Measurements from ENCODE around the gene TCAP. TPM values are rescaled to one million over a fixed set of nuclear protein-coding genes. Genes with fewer than 3 reads are reported as not detected.

Gene TCAP
- total RNA-seq, 1 experiment from 2014 or later, result 1.6 TPM

- intact Hi-C loops (cut with micrococcal nuclease; ENCODE audit: unreplicated experiment), result no loop called here
- BruUV-seq (replicated peaks), result no TSS peak
Measured at GRCh38 chr17:39633570-39634183, 31.5 kb upstream of the TCAP start.

DNA sequence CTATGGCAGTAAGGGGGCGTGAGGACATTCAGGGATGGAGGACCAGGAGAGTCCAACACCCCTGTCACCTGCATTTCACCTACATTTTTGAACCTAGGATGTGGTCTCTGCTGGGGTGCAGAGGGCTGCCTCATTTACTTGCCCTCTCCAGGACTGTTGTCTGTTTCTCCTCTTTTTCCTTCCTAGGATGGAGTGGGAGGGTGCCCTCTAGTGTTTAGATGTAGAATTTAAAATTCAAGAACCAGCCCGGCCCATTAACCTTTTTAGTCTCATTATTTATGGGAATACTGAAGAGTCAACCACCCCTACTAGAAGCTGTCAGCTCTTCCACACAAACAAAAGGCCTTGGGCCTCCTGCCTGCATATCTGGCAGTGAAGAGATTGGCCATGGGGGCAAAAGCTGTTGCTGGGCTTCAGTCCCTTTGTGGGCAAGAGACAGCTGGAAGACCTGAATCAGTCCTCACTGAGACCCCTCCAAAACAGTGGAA is 30.7 kb upstream of the TCAP start:
- TF ChIP-seq TCF7L2 (IDR thresholded peaks at IDR 0.05; ENCODE audit: low read depth, low read length), result no peak
- peak; percentile 80 for TF ChIP-seq CTCF (IDR thresholded peaks at IDR 0.05)
- no peak for TF ChIP-seq POLR2AphosphoS5 (IDR thresholded peaks at IDR 0.05; ENCODE audit: low read depth, low read length)
- ChIA-PET CTCF (interaction anchor here (1.1 to 1.6 kb wide), 2 partner anchors 13 to 32 kb away, joined by 3 to 4 read pairs; no protein-coding TSS in a partner anchor), POLR2A (no interaction called here)
- BruUV-seq (replicated peaks), result no TSS peak
- peak overlapping the region; percentile 75 for H3K27ac ChIP-seq (ENCODE audit: low read length)
- DNase-seq (ENCODE audit: low read depth, low spot score) (no peak), ATAC-seq (no peak)
- no peaks in the 10 kb centered on the region for H3K9me3 ChIP-seq (ENCODE audit: control insufficient read depth, insufficient read depth, low read depth, low read length)
- peaks cover 55% of the 10 kb centered on the region for H3K4me1 ChIP-seq (ENCODE audit: control insufficient read depth, insufficient read depth, low read length)
- H3K27me3 ChIP-seq (ENCODE audit: control insufficient read depth, insufficient read depth, low read length), result no peaks in the 10 kb centered on the region
- H3K4me3 ChIP-seq (ENCODE audit: low read depth in 2 of 2, low read length in 2 of 2), result no peak overlapping the region
- intact Hi-C loops (cut with micrococcal nuclease; ENCODE audit: unreplicated experiment), result no loop called here
- H3K36me3 ChIP-seq (ENCODE audit: control insufficient read depth, insufficient read depth, low read length), result peaks cover 3% of the 10 kb centered on the region; the same call in 1 of the 2 replicates
- in situ Hi-C loops (cut with HindIII; ENCODE audit: low pct_unique_long_range_greater_than_20kb, low sequenced_read_pairs), result no loop called here

More at GRCh38 chr17:39633570-39634183, 31.5 kb upstream of the TCAP start:
- H3K4me1 ChIP-seq (ENCODE audit: control insufficient read depth, insufficient read depth, low read length), result peaks cover 49% of the 10 kb centered on the region
- peak overlapping the region; percentile 75 for H3K27ac ChIP-seq (ENCODE audit: low read length)
- in situ Hi-C loops (cut with HindIII; ENCODE audit: low pct_unique_long_range_greater_than_20kb, low sequenced_read_pairs), result no loop called here
- no peaks in the 10 kb centered on the region for H3K9me3 ChIP-seq (ENCODE audit: control insufficient read depth, insufficient read depth, low read depth, low read length)
- no peak overlapping the region for H3K4me3 ChIP-seq (ENCODE audit: low read depth in 2 of 2, low read length in 2 of 2)
- DNase-seq (ENCODE audit: low read depth, low spot score) (no peak), ATAC-seq (no peak)
- ChIA-PET POLR2A (interaction anchor here (0.6 kb wide), 1 partner anchor 34 kb away, joined by 3 read pairs; no protein-coding TSS in a partner anchor), CTCF (interaction anchor here (0.5 to 1.8 kb wide), 4 partner anchors 12 to 32 kb away, joined by 4 to 12 read pairs (median 8); no protein-coding TSS in a partner anchor)
- H3K36me3 ChIP-seq (ENCODE audit: control insufficient read depth, insufficient read depth, low read length), result peaks cover 3% of the 10 kb centered on the region; the same call in 1 of the 2 replicates
- TF ChIP-seq CTCF (IDR thresholded peaks at IDR 0.05) (no peak), POLR2AphosphoS5 (IDR thresholded peaks at IDR 0.05; ENCODE audit: low read depth, low read length) (no peak), TCF7L2 (IDR thresholded peaks at IDR 0.05; ENCODE audit: low read depth, low read length) (no peak), SIN3A (IDR thresholded peaks at IDR 0.05; ENCODE audit: borderline replicate concordance, insufficient read depth, low read depth, low read length) (no peak)
- TF ChIP-seq, protein P1, sequence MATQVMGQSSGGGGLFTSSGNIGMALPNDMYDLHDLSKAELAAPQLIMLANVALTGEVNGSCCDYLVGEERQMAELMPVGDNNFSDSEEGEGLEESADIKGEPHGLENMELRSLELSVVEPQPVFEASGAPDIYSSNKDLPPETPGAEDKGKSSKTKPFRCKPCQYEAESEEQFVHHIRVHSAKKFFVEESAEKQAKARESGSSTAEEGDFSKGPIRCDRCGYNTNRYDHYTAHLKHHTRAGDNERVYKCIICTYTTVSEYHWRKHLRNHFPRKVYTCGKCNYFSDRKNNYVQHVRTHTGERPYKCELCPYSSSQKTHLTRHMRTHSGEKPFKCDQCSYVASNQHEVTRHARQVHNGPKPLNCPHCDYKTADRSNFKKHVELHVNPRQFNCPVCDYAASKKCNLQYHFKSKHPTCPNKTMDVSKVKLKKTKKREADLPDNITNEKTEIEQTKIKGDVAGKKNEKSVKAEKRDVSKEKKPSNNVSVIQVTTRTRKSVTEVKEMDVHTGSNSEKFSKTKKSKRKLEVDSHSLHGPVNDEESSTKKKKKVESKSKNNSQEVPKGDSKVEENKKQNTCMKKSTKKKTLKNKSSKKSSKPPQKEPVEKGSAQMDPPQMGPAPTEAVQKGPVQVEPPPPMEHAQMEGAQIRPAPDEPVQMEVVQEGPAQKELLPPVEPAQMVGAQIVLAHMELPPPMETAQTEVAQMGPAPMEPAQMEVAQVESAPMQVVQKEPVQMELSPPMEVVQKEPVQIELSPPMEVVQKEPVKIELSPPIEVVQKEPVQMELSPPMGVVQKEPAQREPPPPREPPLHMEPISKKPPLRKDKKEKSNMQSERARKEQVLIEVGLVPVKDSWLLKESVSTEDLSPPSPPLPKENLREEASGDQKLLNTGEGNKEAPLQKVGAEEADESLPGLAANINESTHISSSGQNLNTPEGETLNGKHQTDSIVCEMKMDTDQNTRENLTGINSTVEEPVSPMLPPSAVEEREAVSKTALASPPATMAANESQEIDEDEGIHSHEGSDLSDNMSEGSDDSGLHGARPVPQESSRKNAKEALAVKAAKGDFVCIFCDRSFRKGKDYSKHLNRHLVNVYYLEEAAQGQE (IDR thresholded peaks at IDR 0.05; ENCODE audit: insufficient read depth in 1 of 2, low read depth in 2 of 2, low read length in 1 of 2), result no peak
- no peaks in the 10 kb centered on the region for H3K27me3 ChIP-seq (ENCODE audit: control insufficient read depth, insufficient read depth, low read length)
